H1 (cell line): ENCODE measurements around the gene IPO9. TPM values are rescaled to one million over a fixed set of nuclear protein-coding genes. Genes with fewer than 3 reads are reported as not detected.
"Not testable (repeated sequence)": the region's sequence is repeated elsewhere in the genome, so short reads cannot be mapped to it uniquely, and the experiment has no call there.

Experiments
- CTCF ChIA-PET: fragments of 300-600 bp; sonication (Branson Sonifier 250); formaldehyde crosslinking; loops from one replicate; lab custom pipeline; 2021; ENCODE audit not compliant: partially characterized antibody; lab: Charles Lee
- POLR2A ChIA-PET: fragments of 300-600 bp; sonication (Branson Sonifier 250); formaldehyde crosslinking; loops from one replicate; lab custom pipeline; 2021; ENCODE audit warnings: inconsistent platforms; ENCODE audit not compliant: partially characterized antibody; lab: Charles Lee
- DNase-seq, 2 experiments: peaks; one replicate each; pipeline versions ENCODE4 v3.0.0 to v3.0.0-alpha.2; 2010 to 2022; ENCODE audit warnings: low spot score in 2 of 2, low read depth in 1 of 2, mixed read lengths in 1 of 2
- FAIRE-seq: peaks from 2 replicates; lab custom pipeline; 2011; peaks lifted over from hg19 to GRCh38; lab: Jason Lieb, UNC
- H2AFZ ChIP-seq: 2 replicates; pipeline ENCODE4 v1.8.1; 2012; ENCODE audit warnings: low read length, inconsistent platforms
- H2AK5ac ChIP-seq: 2 replicates; pipeline ENCODE4 v1.6.1; 2013; ENCODE audit warnings: low read depth, low read length
- H2BK120ac ChIP-seq: replicated peaks from 2 replicates; pipeline ENCODE3; 2013; ENCODE audit warnings: low read depth, low read length, inconsistent platforms
- H2BK12ac ChIP-seq: 2 replicates; pipeline ENCODE4 v1.6.1; 2013; ENCODE audit warnings: low read depth, low read length
- H2BK15ac ChIP-seq: 2 replicates; pipeline ENCODE4 v1.6.1; 2013; ENCODE audit warnings: low read length
- H2BK20ac ChIP-seq: 2 replicates; pipeline ENCODE4 v1.6.1; 2013; ENCODE audit warnings: low read length
- H2BK5ac ChIP-seq: 2 replicates; pipeline ENCODE4 v1.6.1; 2013; ENCODE audit warnings: low read depth, low read length
- H3K14ac ChIP-seq: 2 replicates; pipeline ENCODE4 v1.6.1; 2013; ENCODE audit warnings: inconsistent platforms; ENCODE audit not compliant: insufficient read length
- H3K18ac ChIP-seq: 2 replicates; pipeline ENCODE4 v1.6.1; 2013; ENCODE audit warnings: low read length; ENCODE audit errors: extremely low read depth
- H3K23ac ChIP-seq: 2 replicates; pipeline ENCODE4 v1.6.1; 2013; ENCODE audit warnings: inconsistent platforms; ENCODE audit not compliant: insufficient read length
- H3K23me2 ChIP-seq: 2 replicates; pipeline ENCODE4 v1.6.1; 2013; ENCODE audit warnings: low read depth, low read length
- H3K27ac ChIP-seq: 2 replicates; pipeline ENCODE4 v1.6.1; 2011; ENCODE audit warnings: low read depth, low read length, inconsistent platforms
- H3K27me3 ChIP-seq, 4 experiments: replicated peaks in 1 of 4; 1 replicate in 1 of 4; 2 replicates in 3 of 4; pipeline versions ENCODE4 v1.6.1 to v1.8.1; 2011 to 2013; ENCODE audit warnings: low read length in 3 of 4, mild to moderate bottlenecking in 3 of 4, inconsistent platforms in 2 of 4, mixed read lengths in 2 of 4, moderate library complexity in 1 of 4; ENCODE audit not compliant: control insufficient read depth in 3 of 4, insufficient read depth in 3 of 4; ENCODE audit errors: extremely low read depth in 1 of 4
- H3K36me3 ChIP-seq, 4 experiments: 2 replicates each; pipeline versions ENCODE4 v1.6.1 to v1.8.1; 2011 to 2013; ENCODE audit warnings: mild to moderate bottlenecking in 4 of 4, low read length in 3 of 4, moderate library complexity in 2 of 4, control low read depth in 1 of 4, inconsistent platforms in 1 of 4; ENCODE audit not compliant: insufficient read depth in 4 of 4, control insufficient read depth in 2 of 4
- H3K4ac ChIP-seq: replicated peaks from 2 replicates; pipeline ENCODE3; 2013; ENCODE audit warnings: low read length, low read depth, mixed read lengths, inconsistent platforms; ENCODE audit not compliant: insufficient read length
- H3K4me1 ChIP-seq, 4 experiments: replicated peaks in 1 of 4; 1 replicate in 1 of 4; 2 replicates in 3 of 4; pipeline versions ENCODE4 v1.6.1 to v1.8.1; 2011 to 2013; ENCODE audit warnings: low read length in 3 of 4, inconsistent platforms in 2 of 4, mixed read lengths in 1 of 4; ENCODE audit not compliant: insufficient read depth in 4 of 4, control insufficient read depth in 3 of 4
- H3K4me2 ChIP-seq, 2 experiments: 2 replicates each; pipeline versions ENCODE4 v1.6.1 to v1.8.1; 2011 to 2013; ENCODE audit warnings: low read depth in 2 of 2, low read length in 2 of 2, control low read depth in 1 of 2, inconsistent platforms in 1 of 2, mild to moderate bottlenecking in 1 of 2; ENCODE audit not compliant: insufficient read depth in 1 of 2
- H3K4me3 ChIP-seq, 4 experiments: fragments of 200-600, 300-600 bp in 1 of 4; sonication (generic), shearing (Covaris generic), sonication (Bioruptor Twin) in 1 of 4; 2 replicates each; pipeline versions ENCODE4 v1.5.1 to v1.8.1; 2011 to 2016; ENCODE audit warnings: low read length in 4 of 4, low read depth in 3 of 4, control low read depth in 2 of 4, inconsistent platforms in 2 of 4, mild to moderate bottlenecking in 2 of 4, mixed read lengths in 1 of 4, moderate library complexity in 1 of 4; ENCODE audit not compliant: insufficient read depth in 2 of 4; ENCODE audit errors: extremely low read depth in 1 of 4
- H3K56ac ChIP-seq: replicated peaks from 2 replicates; pipeline ENCODE3; 2013; ENCODE audit warnings: low read depth, mild to moderate bottlenecking, mixed read lengths, low read length, inconsistent platforms; ENCODE audit not compliant: insufficient read length
- H3K79me1 ChIP-seq: 2 replicates; pipeline ENCODE4 v1.6.1; 2013; ENCODE audit warnings: low read depth, low read length, control low read depth
- H3K79me2 ChIP-seq, 2 experiments: 2 replicates each; pipeline versions ENCODE4 v1.6.1 to v1.8.1; 2012 to 2013; ENCODE audit warnings: low read length in 2 of 2, mild to moderate bottlenecking in 2 of 2, inconsistent platforms in 1 of 2; ENCODE audit not compliant: insufficient read depth in 2 of 2, control insufficient read depth in 1 of 2
- H3K9ac ChIP-seq, 4 experiments: replicated peaks in 1 of 4; 1 replicate in 1 of 4; 2 replicates in 3 of 4; pipeline versions ENCODE4 v1.6.1 to v1.8.1; 2011 to 2013; ENCODE audit warnings: low read depth in 3 of 4, low read length in 3 of 4, control low read depth in 2 of 4, mild to moderate bottlenecking in 2 of 4, moderate library complexity in 2 of 4, inconsistent platforms in 1 of 4; ENCODE audit errors: extremely low read depth in 1 of 4
- H3K9me3 ChIP-seq, 2 experiments: 2 replicates each; pipeline versions ENCODE4 v1.6.1 to v1.8.1; 2012 to 2013; ENCODE audit warnings: mild to moderate bottlenecking in 2 of 2, moderate library complexity in 2 of 2, control low read depth in 1 of 2, inconsistent platforms in 1 of 2, low read depth in 1 of 2, low read length in 1 of 2, mixed read lengths in 1 of 2; ENCODE audit not compliant: insufficient read depth in 2 of 2
- H4K20me1 ChIP-seq, 2 experiments: replicated peaks in 1 of 2; 2 replicates each; pipeline versions ENCODE3 to v1.8.1; 2011 to 2013; ENCODE audit warnings: inconsistent platforms in 2 of 2, low read length in 2 of 2, mild to moderate bottlenecking in 1 of 2; ENCODE audit not compliant: insufficient read depth in 2 of 2, control insufficient read depth in 1 of 2
- H4K5ac ChIP-seq: 2 replicates; pipeline ENCODE4 v1.6.1; 2013; ENCODE audit warnings: low read length, low read depth, mixed read lengths, inconsistent platforms; ENCODE audit not compliant: insufficient read length
- H4K8ac ChIP-seq: 2 replicates; pipeline ENCODE4 v1.8.0; 2013; ENCODE audit warnings: mild to moderate bottlenecking, moderate library complexity, low read length, inconsistent platforms; ENCODE audit not compliant: insufficient read depth; ENCODE audit errors: extremely low read depth
- H4K91ac ChIP-seq: replicated peaks from 2 replicates; pipeline ENCODE3; 2013; ENCODE audit warnings: low read length, mixed read lengths, inconsistent platforms; ENCODE audit not compliant: insufficient read length
- ATF2 ChIP-seq: IDR thresholded peaks from 2 replicates; pipeline ENCODE4 v1.6.1; 2012; ENCODE audit warnings: low read length, inconsistent platforms
- ATF3 ChIP-seq: IDR thresholded peaks from 2 replicates; pipeline ENCODE4 v1.6.1; 2011; ENCODE audit warnings: low read depth, mild to moderate bottlenecking, low read length; ENCODE audit not compliant: insufficient read depth
- RAD21 ChIP-seq, 2 experiments: IDR thresholded peaks in 1 of 2; conservative IDR thresholded peaks in 1 of 2; 2 replicates each; pipeline ENCODE4 v1.6.1; 2011; ENCODE audit warnings: low read depth in 2 of 2, low read length in 2 of 2, improper control_type of control experiment in 1 of 2, inconsistent platforms in 1 of 2, mild to moderate bottlenecking in 1 of 2, moderate library complexity in 1 of 2
- RFX5 ChIP-seq: IDR thresholded peaks from 2 replicates; pipeline ENCODE4 v1.6.1; 2011; ENCODE audit warnings: low read depth, low read length, improper control_type of control experiment, borderline replicate concordance
- WGBS, 2 experiments: shearing (Covaris generic) in 1 of 2; methylation state at CpG; one replicate each; pipeline versions ENCODE4 v1.1.6 to v1.1.7; 2013 to 2015; ENCODE audit warnings: low lambda C conversion rate in 2 of 2, mixed read lengths in 2 of 2, inconsistent platforms in 1 of 2, low coverage in 1 of 2, missing lambda C conversion rate in 1 of 2; ENCODE audit not compliant: insufficient replicate concordance in 2 of 2, insufficient coverage in 1 of 2, insufficient read length in 1 of 2; ENCODE audit errors: extremely low coverage in 1 of 2, missing lambda C conversion rate in 1 of 2; 5-methylcytosine and 5-hydroxymethylcytosine counted together
- polyA plus RNA-seq, 7 experiments: library from polyadenylated mRNA; depleted of rRNA in 3 of 7; stranded (reverse) in 5 of 7; unstranded in 2 of 7; fragments of >200 nt in 5 of 7; fragments of 200-250 nt in 2 of 7; gene quantifications; 1 replicate in 5 of 7; 2 replicates in 1 of 7; 4 replicates in 1 of 7; pipeline versions ENCODE4 v1.2.1 to v1.2.3, GENCODE V29; 2011 to 2013; ENCODE audit warnings: missing spikeins in 2 of 7, mixed read lengths in 2 of 7
- total RNA-seq: library from RNA; stranded (reverse); fragmentation: NEBNext Ultra II Directional; extraction: Animal tissue kit (Norgen Biotek cat#: 25700); gene quantifications from 2 replicates; pipeline ENCODE4 v1.2.1, GENCODE V29; 2021

IPO9 gene
- total and polyA plus RNA-seq, 2 of the 8 experiments (the other 6 are each of a cell fraction or from before 2014, with no cell fraction given), result 61.0 to 122 TPM

- TF ChIP-seq ATF2 (no peak), ATF3 (no peak), RFX5 (no peak), RAD21 (IDR thresholded peaks at IDR 0.05 in 1 of 2, conservative IDR thresholded peaks at IDR 0.05 in 1 of 2; ENCODE audit: low read depth in 2 of 2, low read length in 2 of 2) (no peak)
These were observed 23.0 kb downstream of the IPO9 start (continued) for GRCh38 chr1:201851949-201852348.

- H4K20me1 ChIP-seq, H3K4ac ChIP-seq, H3K79me2 ChIP-seq, H3K56ac ChIP-seq, H2BK20ac ChIP-seq, DNase-seq, H2BK12ac ChIP-seq, H2AFZ ChIP-seq, H2BK120ac ChIP-seq, H2AK5ac ChIP-seq, H3K4me3 ChIP-seq, H4K91ac ChIP-seq, H3K18ac ChIP-seq, H3K9me3 ChIP-seq, H2BK15ac ChIP-seq, H3K23me2 ChIP-seq, H3K4me2 ChIP-seq, H4K8ac ChIP-seq, H3K79me1 ChIP-seq, H3K27me3 ChIP-seq, H3K23ac ChIP-seq, H2BK5ac ChIP-seq, H3K14ac ChIP-seq, H4K5ac ChIP-seq, FAIRE-seq, POLR2A ChIA-PET, H3K9ac ChIP-seq, H3K4me1 ChIP-seq, H3K27ac ChIP-seq: not testable (repeated sequence)
- H3K36me3 ChIP-seq, result peaks cover 25 to 93% (median 72%) of the 10 kb centered on the region in 4 experiments
- 93% methylated on average over 2 of the region's 2 CpGs; no CpG with 5 or more reads in 1 of the 2 experiments for WGBS, 2 experiments
- CTCF ChIA-PET, result interaction anchor here (0.6 to 3.7 kb wide), 3 partner anchors 8 to 300 kb away, joined by 3 to 12 read pairs (median 4); no protein-coding TSS in a partner anchor
These were observed 27.8 kb downstream of the IPO9 start for GRCh38 chr1:201856722-201857121.
